GM23338 (cell line): Measurements from ENCODE around the gene EEF1E1. TPM values are rescaled to one million over a fixed set of nuclear protein-coding genes. Genes with fewer than 3 reads are reported as not detected.

ENCODE experiments used
- ATAC-seq: fragments of 200-7000 bp; cut with Tn5 transposase; 3 replicates; pipeline ENCODE4 v1.9.1; 2020
- DNase-seq: peaks from one replicate; pipeline ENCODE4 v3.0.0-alpha.2; 2015; ENCODE audit warnings: low spot score
- H2AFZ ChIP-seq: fragments of 200-600 bp; sonication (generic); 2 replicates; pipeline ENCODE4 v1.8.0; 2016; ENCODE audit warnings: antibody characterized with exemption, mild to moderate bottlenecking, moderate library complexity
- H3F3A ChIP-seq: fragments of 200-600 bp; sonication (generic); replicated peaks from 2 replicates; pipeline ENCODE4 v1.8.0; 2017; ENCODE audit warnings: antibody characterized with exemption, mixed run types, low read depth
- H3K27ac ChIP-seq: fragments of 200-600 bp; sonication (generic); 2 replicates; pipeline ENCODE4 v1.6.1; 2016; ENCODE audit warnings: low read depth
- H3K27me3 ChIP-seq: fragments of 200-600 bp; sonication (generic); 2 replicates; pipeline ENCODE4 v1.8.0; 2016; ENCODE audit warnings: mild to moderate bottlenecking, mixed run types, moderate library complexity; ENCODE audit not compliant: insufficient read depth
- H3K36me3 ChIP-seq: fragments of 200-600 bp; sonication (generic); 2 replicates; pipeline ENCODE4 v1.8.0; 2016; ENCODE audit warnings: mild to moderate bottlenecking; ENCODE audit not compliant: insufficient read depth
- H3K4me1 ChIP-seq: fragments of 200-600 bp; sonication (generic); 2 replicates; pipeline ENCODE4 v1.8.0; 2016; ENCODE audit warnings: mild to moderate bottlenecking, moderate library complexity; ENCODE audit not compliant: insufficient read depth
- H3K4me2 ChIP-seq: fragments of 200-600 bp; sonication (generic); 2 replicates; pipeline ENCODE4 v1.7.1; 2017; ENCODE audit warnings: mixed run types
- H3K4me3 ChIP-seq: fragments of 200-600 bp; sonication (generic); 2 replicates; pipeline ENCODE4 v1.6.1; 2016; ENCODE audit warnings: mixed run types
- H3K79me2 ChIP-seq: fragments of 200-600 bp; sonication (generic); replicated peaks from 2 replicates; pipeline ENCODE4 v1.8.0; 2017; ENCODE audit warnings: mild to moderate bottlenecking; ENCODE audit not compliant: insufficient read depth
- H3K9me2 ChIP-seq: fragments of 200-600 bp; sonication (generic); 2 replicates; pipeline ENCODE4 v1.8.0; 2017; ENCODE audit not compliant: insufficient read depth
- H4K20me1 ChIP-seq: fragments of 200-600 bp; sonication (generic); replicated peaks from 2 replicates; pipeline ENCODE4 v1.8.0; 2017; ENCODE audit warnings: mild to moderate bottlenecking; ENCODE audit not compliant: insufficient read depth
- H3K27ac Mint-ChIP-seq: 2 replicates; pipeline ENCODE4 v1.8.0; 2020; ENCODE audit warnings: inconsistent platforms, mild to moderate bottlenecking, moderate library complexity, mixed read lengths
- H3K27me3 Mint-ChIP-seq: 3 replicates; pipeline ENCODE4 v1.8.0; 2022; ENCODE audit warnings: low read depth, mild to moderate bottlenecking, moderate library complexity, mixed read lengths, inconsistent platforms; ENCODE audit not compliant: insufficient read depth, poor library complexity
- H3K36me3 Mint-ChIP-seq: 3 replicates; pipeline ENCODE4 v1.8.0; 2021; ENCODE audit warnings: low read depth, mild to moderate bottlenecking, inconsistent platforms, moderate library complexity, mixed read lengths
- H3K4me1 Mint-ChIP-seq: 3 replicates; pipeline ENCODE4 v1.8.0; 2020; ENCODE audit warnings: mild to moderate bottlenecking, inconsistent platforms, mixed read lengths
- H3K4me3 Mint-ChIP-seq: 3 replicates; pipeline ENCODE4 v1.8.0; 2021; ENCODE audit warnings: moderate library complexity, mild to moderate bottlenecking, inconsistent platforms, mixed read lengths
- H3K9me3 Mint-ChIP-seq: 3 replicates; pipeline ENCODE4 v1.8.0; 2020; ENCODE audit warnings: moderate library complexity, mild to moderate bottlenecking, inconsistent platforms, mixed read lengths
- CREB1 ChIP-seq: fragments of 250-450 bp; sonication (Bioruptor Pico); IDR thresholded peaks from 2 replicates; pipeline ENCODE4 v1.5.0; 2020; ENCODE audit warnings: low read depth, mild to moderate bottlenecking, moderate library complexity
- CTCF ChIP-seq, 2 experiments: fragments of 200-600 bp in 1 of 2; sonication (generic) in 1 of 2; conservative IDR thresholded peaks; 2 replicates each; pipeline versions ENCODE4 v1.5.1 to v1.6.1; 2016 to 2017; ENCODE audit warnings: antibody characterized with exemption in 2 of 2, low read depth in 2 of 2, mild to moderate bottlenecking in 2 of 2, moderate library complexity in 1 of 2
- ETS1 ChIP-seq: IDR thresholded peaks from 2 replicates; pipeline ENCODE4 v1.6.1; 2016; ENCODE audit warnings: antibody characterized with exemption
- EZH2 ChIP-seq: fragments of 200-600 bp; sonication (generic); IDR thresholded peaks from one replicate; pipeline ENCODE4 v1.8.0; 2017; ENCODE audit warnings: antibody characterized with exemption, mild to moderate bottlenecking, low read depth; ENCODE audit not compliant: unreplicated experiment
- EZH2phosphoT487 ChIP-seq: fragments of 200-600 bp; sonication (generic); IDR thresholded peaks from one replicate; pipeline ENCODE4 v1.8.1; 2018; ENCODE audit warnings: antibody characterized with exemption; ENCODE audit not compliant: unreplicated experiment
- JUNB ChIP-seq: IDR thresholded peaks from one replicate; pipeline ENCODE4 v1.6.1; 2016; ENCODE audit warnings: antibody characterized with exemption; ENCODE audit not compliant: unreplicated experiment
- NANOG ChIP-seq: IDR thresholded peaks from 2 replicates; pipeline ENCODE4 v1.6.1; 2016; ENCODE audit warnings: antibody characterized with exemption, borderline replicate concordance
- POLR2AphosphoS5 ChIP-seq: IDR thresholded peaks from 2 replicates; pipeline ENCODE4 v1.6.1; 2016; ENCODE audit warnings: antibody characterized with exemption, low read depth
- REST ChIP-seq: IDR thresholded peaks from one replicate; pipeline ENCODE4 v1.6.1; 2018; ENCODE audit warnings: antibody characterized with exemption; ENCODE audit not compliant: unreplicated experiment
- STAT1 ChIP-seq: IDR thresholded peaks from one replicate; pipeline ENCODE4 v1.6.1; 2016; ENCODE audit warnings: antibody characterized with exemption; ENCODE audit not compliant: unreplicated experiment
- ZNF114 ChIP-seq: fragments of 250-450 bp; sonication (Bioruptor Pico); IDR thresholded peaks from 2 replicates; pipeline ENCODE4 v1.5.0; 2020; ENCODE audit warnings: mild to moderate bottlenecking, moderate library complexity
- ZNF331 ChIP-seq: fragments of 250-450 bp; sonication (Bioruptor Pico); IDR thresholded peaks from 2 replicates; pipeline ENCODE4 v1.5.0; 2020; ENCODE audit warnings: low read depth, mild to moderate bottlenecking, moderate library complexity
- ZNF462 ChIP-seq: fragments of 250-450 bp; sonication (Bioruptor Pico); IDR thresholded peaks from 2 replicates; pipeline ENCODE4 v1.5.0; 2020; ENCODE audit warnings: mild to moderate bottlenecking, moderate library complexity
- polyA plus RNA-seq: library from polyadenylated mRNA; unstranded; fragments of >200 nt; fragmentation: Nextera tagmentation; extraction: Ambion mirVana; gene quantifications from 2 replicates; pipeline ENCODE4 v1.2.1, GENCODE V29; 2016
- total RNA-seq: library from RNA; depleted of rRNA; stranded (reverse); fragments of >200 nt; shearing (Covaris generic); gene quantifications from 2 replicates; pipeline ENCODE4 v1.2.3, GENCODE V29; 2014

Gene EEF1E1
- total and polyA plus RNA-seq, 2 experiments from 2014 or later, result 298 to 317 TPM

GRCh38 chr6:8074213-8074612 lies 28.1 kb downstream of the EEF1E1 start:
- ATAC-seq, result no peak
- H3K4me1 ChIP-seq, result no peaks in the 10 kb centered on the region; the same call in 1 of the 2 replicates
- H2AFZ ChIP-seq, result no peak overlapping the region
- no peak for DNase-seq
- no peak overlapping the region for H3K4me3 ChIP-seq
- H3K27ac ChIP-seq, result no peak overlapping the region
- H3K79me2 ChIP-seq, result no peaks in the 10 kb centered on the region
- peaks cover 16% of the 10 kb centered on the region for H3K36me3 Mint-ChIP-seq
- no peaks in the 10 kb centered on the region for H3K27me3 ChIP-seq
- peaks cover 5% of the 10 kb centered on the region; the same call in 1 of the 2 replicates for H3K9me2 ChIP-seq
- no peak overlapping the region for H3K4me3 Mint-ChIP-seq
- H3K27me3 Mint-ChIP-seq, result peaks cover 3% of the 10 kb centered on the region
- H3K9me3 Mint-ChIP-seq, result no peaks in the 10 kb centered on the region
- no peaks in the 10 kb centered on the region; the same call in 1 of the 2 replicates for H3K36me3 ChIP-seq
- H4K20me1 ChIP-seq, result no peaks in the 10 kb centered on the region; the same call in 1 of the 2 replicates
- H3K4me1 Mint-ChIP-seq, result no peaks in the 10 kb centered on the region
- TF ChIP-seq CTCF (conservative IDR thresholded peaks at IDR 0.05; ENCODE audit: low read depth in 2 of 2) (no peak), STAT1 (no peak), ETS1 (no peak), ZNF462 (CRISPR knock-in tag) (no peak), EZH2 (no peak), ZNF114 (CRISPR knock-in tag) (no peak), REST (no peak), NANOG (no peak), ZNF331 (no peak), JUNB (no peak), POLR2AphosphoS5 (no peak), CREB1 (CRISPR knock-in tag) (no peak), EZH2phosphoT487 (no peak)
- H3F3A ChIP-seq, result no peaks in the 10 kb centered on the region
- no peak overlapping the region for H3K4me2 ChIP-seq
- H3K27ac Mint-ChIP-seq, result no peak overlapping the region
